PC-9 (cell line): ENCODE measurements around the gene TF.

Source experiments
- EZH2 ChIP-seq: fragments of 200-600 bp; sonication (generic); IDR thresholded peaks from 2 replicates; pipeline ENCODE4 v1.8.0; 2017; ENCODE audit warnings: antibody characterized with exemption, low read depth
- TF ChIP-seq, protein P1 (sequence below): fragments of 200-600 bp; sonication (generic); conservative IDR thresholded peaks from 2 replicates; pipeline ENCODE4 v1.6.1; 2017; ENCODE audit warnings: mixed run types, antibody characterized with exemption, mild to moderate bottlenecking, moderate library complexity

DNA sequence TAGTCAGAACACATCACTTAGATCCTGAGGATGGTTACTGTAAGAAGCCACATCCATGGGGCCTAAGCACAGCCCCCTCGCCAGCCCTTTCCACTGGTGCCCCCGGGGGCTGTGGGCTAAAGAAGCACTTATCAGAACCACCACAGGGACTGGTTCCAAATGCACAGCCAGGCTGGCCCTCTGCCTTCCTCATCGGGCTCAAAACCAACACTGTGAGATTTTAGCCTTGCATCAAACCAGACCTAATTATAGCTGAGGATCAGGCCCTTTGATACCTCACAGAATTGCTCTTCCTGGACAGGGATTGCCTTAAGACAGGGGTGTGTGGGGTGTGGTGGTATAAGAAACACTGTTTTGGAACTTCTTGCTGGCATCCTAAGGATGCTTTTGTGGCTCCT lies 83.1 kb downstream of the TF start:
- TF ChIP-seq EZH2, result no peak
- TF ChIP-seq, protein P1, sequence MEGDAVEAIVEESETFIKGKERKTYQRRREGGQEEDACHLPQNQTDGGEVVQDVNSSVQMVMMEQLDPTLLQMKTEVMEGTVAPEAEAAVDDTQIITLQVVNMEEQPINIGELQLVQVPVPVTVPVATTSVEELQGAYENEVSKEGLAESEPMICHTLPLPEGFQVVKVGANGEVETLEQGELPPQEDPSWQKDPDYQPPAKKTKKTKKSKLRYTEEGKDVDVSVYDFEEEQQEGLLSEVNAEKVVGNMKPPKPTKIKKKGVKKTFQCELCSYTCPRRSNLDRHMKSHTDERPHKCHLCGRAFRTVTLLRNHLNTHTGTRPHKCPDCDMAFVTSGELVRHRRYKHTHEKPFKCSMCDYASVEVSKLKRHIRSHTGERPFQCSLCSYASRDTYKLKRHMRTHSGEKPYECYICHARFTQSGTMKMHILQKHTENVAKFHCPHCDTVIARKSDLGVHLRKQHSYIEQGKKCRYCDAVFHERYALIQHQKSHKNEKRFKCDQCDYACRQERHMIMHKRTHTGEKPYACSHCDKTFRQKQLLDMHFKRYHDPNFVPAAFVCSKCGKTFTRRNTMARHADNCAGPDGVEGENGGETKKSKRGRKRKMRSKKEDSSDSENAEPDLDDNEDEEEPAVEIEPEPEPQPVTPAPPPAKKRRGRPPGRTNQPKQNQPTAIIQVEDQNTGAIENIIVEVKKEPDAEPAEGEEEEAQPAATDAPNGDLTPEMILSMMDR, result no peak
